Hepatocyte (in vitro differentiated cells): Measurements from ENCODE around the gene SPRR2D.

Source experiments
- EZH2 ChIP-seq: fragments of 200-600 bp; sonication (generic); IDR thresholded peaks from 2 replicates; pipeline ENCODE4 v1.6.1; 2016; ENCODE audit warnings: antibody characterized with exemption, mild to moderate bottlenecking, borderline replicate concordance
- EZH2phosphoT487 ChIP-seq: fragments of 200-600 bp; sonication (generic); IDR thresholded peaks from one replicate; pipeline ENCODE4 v1.6.1; 2018; ENCODE audit warnings: antibody characterized with exemption, mild to moderate bottlenecking, low read depth, moderate library complexity; ENCODE audit not compliant: unreplicated experiment, severe bottlenecking
- TF ChIP-seq, protein P1 (sequence below): fragments of 200-600 bp; sonication (generic); IDR thresholded peaks from 2 replicates; pipeline ENCODE4 v1.5.1; 2016; ENCODE audit warnings: antibody characterized with exemption, mild to moderate bottlenecking; ENCODE audit not compliant: poor library complexity

GRCh38 chr1:153058826-153059784 lies 18.2 kb upstream of the SPRR2D start:
- no peak for TF ChIP-seq EZH2phosphoT487
- TF ChIP-seq, protein P1, sequence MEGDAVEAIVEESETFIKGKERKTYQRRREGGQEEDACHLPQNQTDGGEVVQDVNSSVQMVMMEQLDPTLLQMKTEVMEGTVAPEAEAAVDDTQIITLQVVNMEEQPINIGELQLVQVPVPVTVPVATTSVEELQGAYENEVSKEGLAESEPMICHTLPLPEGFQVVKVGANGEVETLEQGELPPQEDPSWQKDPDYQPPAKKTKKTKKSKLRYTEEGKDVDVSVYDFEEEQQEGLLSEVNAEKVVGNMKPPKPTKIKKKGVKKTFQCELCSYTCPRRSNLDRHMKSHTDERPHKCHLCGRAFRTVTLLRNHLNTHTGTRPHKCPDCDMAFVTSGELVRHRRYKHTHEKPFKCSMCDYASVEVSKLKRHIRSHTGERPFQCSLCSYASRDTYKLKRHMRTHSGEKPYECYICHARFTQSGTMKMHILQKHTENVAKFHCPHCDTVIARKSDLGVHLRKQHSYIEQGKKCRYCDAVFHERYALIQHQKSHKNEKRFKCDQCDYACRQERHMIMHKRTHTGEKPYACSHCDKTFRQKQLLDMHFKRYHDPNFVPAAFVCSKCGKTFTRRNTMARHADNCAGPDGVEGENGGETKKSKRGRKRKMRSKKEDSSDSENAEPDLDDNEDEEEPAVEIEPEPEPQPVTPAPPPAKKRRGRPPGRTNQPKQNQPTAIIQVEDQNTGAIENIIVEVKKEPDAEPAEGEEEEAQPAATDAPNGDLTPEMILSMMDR, result no peak
- no peak for TF ChIP-seq EZH2
